HG02981 (cell line): ENCODE results near the gene ZCWPW1.
"Not testable (repeated sequence)": the region's sequence is repeated elsewhere in the genome, so short reads cannot be mapped to it uniquely, and the experiment has no call there.

Source experiments
- ATAC-seq: cut with Tn5 transposase; IDR thresholded peaks from one replicate; pipeline ENCODE4 v1.9.1; 2021; ENCODE audit warnings: mild to moderate bottlenecking, moderate library complexity; ENCODE audit not compliant: unreplicated experiment

The ZCWPW1 gene

GRCh38 chr7:100401811-100402210, 26.7 kb downstream of the ZCWPW1 start:
- no peak for ATAC-seq

DNA sequence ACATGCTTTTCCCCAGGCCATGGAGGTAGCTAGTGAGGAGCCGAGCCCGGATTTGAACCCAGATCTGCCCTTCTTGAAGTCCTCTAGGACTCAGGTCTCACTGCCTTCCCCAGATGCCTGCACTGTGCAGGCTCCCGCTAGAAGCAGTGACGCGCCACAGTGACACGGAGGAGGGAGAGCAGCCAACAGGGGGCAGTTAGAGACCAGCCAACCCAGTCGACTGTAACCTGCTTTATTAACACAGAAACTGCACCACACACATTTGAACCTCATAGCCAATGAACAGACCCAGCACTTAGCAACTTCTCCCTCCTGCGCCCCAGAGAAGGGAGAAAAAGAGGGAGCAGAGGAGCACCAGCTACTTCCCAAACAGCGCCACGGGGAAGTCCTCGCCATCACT, 27.8 kb downstream of the ZCWPW1 start:
- ATAC-seq = no peak

GRCh38 chr7:100400041-100400440, 28.5 kb downstream of the ZCWPW1 start:
- ATAC-seq = no peak

- ATAC-seq = no peak
Observed at GRCh38 chr7:100398239-100398638, 30.3 kb downstream of the ZCWPW1 start.

DNA sequence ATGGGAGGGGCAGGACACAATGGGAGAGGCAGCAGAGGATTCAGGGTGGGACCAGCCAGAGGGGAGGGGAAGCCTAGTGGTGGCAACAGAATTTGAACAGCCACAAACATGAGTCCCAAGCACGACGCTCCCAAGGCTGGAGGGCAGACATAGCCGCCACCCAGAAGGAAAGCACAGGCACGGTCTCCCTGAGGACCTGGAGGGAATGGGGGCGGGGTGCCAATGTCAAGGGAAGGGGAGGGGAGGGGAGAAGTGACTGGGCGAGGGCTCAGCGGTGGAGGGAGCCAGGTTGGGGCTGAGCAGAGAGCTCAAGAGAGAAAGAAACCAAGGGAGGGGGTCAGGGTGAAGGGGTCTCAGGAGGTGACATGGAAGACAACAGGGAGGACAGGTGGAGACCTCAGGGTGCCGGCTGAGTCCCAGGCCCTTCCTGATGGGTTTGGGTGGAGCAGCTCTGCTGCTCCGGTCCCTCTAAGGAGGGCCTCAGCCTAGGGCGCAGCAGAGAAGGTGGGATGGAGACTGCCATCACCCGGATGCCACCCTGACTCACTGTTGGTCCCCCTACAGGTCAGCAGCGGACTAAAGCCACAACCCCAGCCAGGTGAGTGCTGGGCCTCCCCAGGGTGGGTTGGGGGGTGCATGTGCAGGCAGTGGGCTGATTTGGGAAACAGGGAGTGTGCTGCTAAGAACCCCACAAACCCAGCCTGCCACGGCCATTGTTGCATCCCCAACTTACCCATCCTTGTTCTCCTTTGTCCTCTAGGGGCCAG, 31.0 kb downstream of the ZCWPW1 start:
- ATAC-seq = no peak

DNA sequence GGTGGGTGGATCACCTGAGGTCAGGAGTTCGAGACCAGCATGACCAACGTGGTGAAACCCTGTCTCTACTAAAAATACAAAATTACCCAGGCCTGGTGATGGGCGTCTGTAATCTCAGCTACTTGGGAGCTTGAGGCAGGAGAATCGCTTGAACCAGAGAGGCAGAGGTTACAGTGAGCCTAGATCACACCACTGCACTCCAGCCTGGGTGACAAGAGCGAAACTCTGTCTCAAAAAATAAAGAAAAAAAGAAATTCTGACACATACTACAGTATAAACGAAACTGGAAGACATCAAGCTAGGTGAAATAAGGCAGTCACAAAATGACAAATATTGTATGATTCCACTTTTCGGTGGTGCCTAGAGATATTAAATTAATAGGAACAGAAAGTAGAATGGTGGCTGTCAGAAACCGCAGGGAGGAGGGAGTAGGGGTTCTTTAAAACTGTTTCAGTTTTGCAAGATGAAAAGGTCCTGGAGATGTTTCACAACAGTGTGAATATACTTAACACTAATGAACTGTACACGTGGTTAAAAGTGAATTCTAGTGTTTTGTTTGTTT, 32.0 kb downstream of the ZCWPW1 start:
- ATAC-seq = peak; percentile 83

- no peak for ATAC-seq
Observed at GRCh38 chr7:100394077-100394476, 34.4 kb downstream of the ZCWPW1 start.

DNA sequence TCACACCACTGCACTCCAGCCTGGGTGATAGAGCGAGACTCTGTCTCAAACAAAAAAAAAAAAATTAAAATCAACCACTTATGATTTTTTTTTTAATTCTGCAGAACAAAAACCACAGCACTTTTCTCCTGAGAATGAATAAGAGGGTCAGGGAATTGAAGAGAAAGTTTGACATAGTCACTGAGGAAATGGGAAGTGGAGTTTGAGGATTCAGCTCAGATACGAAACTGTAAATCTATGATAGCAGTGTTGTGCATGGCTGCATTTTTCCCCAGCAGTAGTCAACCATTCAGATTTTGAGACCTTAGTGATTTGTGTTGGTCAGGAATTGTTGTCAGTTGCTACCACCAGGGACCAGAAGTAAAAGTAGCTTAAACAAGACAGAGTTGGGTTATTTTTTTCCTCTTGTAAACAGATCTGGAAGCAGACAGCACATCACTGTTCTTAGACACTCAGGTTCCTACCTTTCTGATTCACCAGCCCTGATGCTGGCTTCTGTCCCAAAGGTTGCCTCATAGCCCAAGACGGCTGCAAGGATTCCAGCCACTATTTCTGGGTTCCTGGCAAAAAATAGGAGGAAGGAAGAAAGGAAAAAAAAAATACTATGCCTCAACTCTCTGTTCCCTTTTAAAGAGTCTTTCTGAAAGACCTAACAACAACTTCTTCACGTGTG, 35.1 kb downstream of the ZCWPW1 start:
- no peak for ATAC-seq

DNA sequence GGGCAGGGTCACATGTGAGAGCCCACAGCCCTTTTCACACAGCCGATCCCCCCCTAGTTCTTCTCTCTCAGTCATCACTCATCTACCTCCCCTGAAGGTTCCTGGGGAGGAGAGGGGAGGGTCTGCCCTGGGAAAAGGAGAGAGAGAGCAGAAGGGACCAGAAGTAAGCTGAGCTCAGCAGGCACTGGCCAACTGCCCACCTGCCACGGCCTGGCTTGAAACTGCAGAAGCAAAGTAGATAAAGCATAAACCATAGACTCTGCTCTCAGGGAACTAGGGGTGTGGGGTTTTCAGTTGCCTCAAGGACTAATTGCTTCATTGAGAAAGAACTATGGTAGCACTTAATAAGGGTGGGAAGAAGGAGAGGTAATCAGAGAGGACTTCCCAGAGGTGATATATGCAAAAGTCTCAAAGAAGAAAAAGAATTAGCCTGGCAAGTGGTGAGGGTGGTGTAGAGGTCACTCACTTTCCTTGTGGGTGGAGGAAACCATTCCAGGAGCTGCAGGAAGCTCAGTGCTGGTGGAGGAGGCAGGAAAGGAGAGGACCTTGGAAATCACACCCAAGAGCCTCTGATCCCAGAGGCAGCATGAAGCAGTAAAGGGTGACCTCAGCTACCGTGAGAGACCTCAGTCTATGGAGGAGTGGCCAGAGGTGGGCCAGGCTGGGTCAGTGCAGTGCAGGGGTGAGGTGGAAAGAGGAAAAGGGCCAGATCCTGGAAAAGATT, 38.1 kb downstream of the ZCWPW1 start:
- ATAC-seq = no peak

- no peak for ATAC-seq
Observed at GRCh38 chr7:100389437-100390088, 38.9 kb downstream of the ZCWPW1 start.

DNA sequence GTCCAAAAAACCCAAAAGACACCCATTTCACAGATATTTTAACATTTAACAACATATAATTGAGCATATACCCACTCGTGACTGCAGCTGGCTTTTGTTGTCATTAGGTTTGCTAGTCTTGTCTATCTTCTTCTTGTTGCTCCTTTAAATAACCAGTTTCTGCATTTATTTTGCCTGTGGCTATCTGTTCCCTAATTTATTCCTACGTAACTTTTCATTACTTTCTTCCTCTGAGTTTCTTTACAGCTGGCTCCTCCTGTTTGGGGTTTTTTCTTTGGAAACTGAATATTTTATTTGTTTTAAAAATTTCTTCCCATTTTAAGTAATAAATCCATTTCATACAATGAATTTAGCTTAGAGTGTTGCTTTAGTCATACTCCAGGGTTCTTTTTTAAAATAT, 40.8 kb downstream of the ZCWPW1 start:
- no peak for ATAC-seq

GRCh38 chr7:100386940-100387339, 41.6 kb downstream of the ZCWPW1 start:
- no peak for ATAC-seq

DNA sequence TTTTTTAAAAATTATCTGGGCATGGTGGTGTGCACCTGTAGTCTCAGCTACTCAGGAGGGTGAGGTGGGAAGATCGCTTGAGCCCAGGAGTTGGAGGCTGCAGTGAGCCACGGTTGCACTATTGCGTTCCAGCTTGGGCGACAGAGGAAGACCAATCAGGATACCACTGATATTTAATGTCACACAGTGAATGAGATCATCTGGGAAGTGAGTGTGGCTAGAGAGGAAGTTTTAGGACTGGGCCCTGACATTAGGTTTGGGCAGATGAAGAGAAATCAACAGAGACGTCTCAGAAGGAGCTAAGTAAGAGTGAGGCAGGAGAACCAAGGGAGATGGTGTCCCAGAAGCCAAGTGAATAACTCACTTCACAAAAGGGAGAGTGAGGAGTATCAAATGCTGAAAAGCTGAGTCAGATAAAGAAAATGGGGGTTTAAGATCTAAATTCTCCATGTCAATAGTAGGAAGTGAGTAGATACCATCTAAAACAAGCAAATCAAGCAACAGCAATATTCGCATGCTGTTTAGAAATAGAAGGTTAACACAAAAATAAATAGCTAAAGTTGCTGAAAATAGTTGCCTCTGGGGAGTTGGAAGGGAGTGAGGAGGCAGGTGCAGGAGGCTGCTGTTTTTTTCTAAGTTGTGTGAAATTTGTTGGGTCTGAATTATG, 43.7 kb downstream of the ZCWPW1 start:
- ATAC-seq = no peak

DNA sequence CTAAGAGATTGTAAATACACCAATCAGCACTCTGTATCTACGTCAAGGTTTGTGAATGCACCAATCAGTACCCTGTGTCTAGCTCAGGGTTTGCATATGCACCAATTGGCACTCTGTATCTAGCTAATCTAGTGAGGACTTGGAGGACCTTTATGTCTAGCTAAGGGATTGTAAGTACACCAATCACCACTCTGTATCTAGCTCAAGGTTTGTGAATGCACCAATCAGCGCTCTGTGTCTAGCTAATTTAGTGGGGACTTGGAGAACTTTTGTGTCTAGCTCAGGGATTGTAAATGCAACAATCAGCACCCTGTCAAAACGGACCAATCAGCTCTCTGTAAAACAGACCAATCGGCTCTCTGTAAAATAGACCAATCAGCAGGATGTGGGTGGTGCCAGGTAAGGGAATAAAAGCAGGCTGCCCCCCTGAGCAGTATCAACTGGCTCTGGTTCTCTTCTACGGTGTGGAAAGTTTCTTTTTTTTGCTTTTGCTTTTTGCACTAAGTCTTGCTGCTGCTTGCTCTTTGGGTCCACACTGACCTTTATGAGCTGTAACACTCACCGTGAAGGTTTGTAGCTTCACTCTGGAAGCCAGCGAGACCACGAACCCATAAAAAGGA, 46.2 kb downstream of the ZCWPW1 start:
- not testable (repeated sequence) for ATAC-seq

GRCh38 chr7:100381531-100382233, 46.8 kb downstream of the ZCWPW1 start:
- ATAC-seq = not testable (repeated sequence)

DNA sequence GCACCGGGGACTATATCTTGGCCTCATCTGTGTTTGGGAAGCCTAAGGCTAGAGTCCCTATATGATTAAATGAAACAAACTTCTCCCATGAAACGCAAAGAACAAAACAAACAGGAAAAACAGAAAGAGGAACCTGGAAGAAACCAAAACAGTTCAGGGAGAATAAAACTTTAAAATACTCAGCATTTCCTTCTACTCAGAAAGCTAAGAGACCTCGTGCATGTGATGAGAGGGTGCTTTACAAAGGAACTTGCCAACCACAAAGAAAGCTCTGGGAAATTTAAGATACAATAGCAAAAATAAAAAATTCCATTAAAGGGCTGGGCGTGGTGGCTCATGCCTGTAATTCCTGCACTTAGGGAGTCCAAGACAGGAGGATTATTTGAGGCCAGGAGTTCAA, 48.3 kb downstream of the ZCWPW1 start:
- ATAC-seq = no peak

DNA sequence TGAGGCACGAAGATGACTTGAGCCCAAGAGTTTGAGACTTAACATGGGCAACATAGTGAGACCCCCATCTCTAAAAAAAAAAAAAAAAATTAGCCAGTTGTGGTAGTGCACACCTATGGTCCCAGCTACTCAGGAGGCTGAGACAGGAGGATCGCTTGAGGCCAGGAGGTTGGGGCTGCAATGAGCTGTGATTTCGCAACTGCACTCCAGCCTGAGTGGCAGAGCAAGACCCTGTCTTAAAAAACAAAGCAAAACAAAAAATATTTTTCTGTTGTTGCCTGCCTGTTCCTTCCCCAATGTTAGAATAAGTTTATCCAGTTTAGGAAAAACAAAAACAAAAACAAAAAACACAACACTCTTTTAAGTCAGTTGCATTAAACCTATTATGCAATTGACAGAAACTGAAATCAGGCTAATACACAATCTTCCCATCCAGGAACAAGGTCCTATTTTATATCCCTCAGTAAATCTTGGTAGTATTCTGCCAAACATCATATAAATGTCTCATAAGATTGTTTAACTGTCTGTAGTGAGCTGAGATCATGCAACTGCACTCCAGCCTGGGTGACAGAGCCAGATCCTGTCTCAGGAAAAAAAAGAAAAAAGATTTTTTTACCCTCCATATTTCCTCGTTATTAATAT, 50.3 kb downstream of the ZCWPW1 start:
- no peak for ATAC-seq

GRCh38 chr7:100376066-100376465, 52.4 kb downstream of the ZCWPW1 start:
- ATAC-seq = no peak

GRCh38 chr7:100374601-100375000, 53.9 kb downstream of the ZCWPW1 start:
- no peak for ATAC-seq
